ENCODE results near the gene DMD. TPM values are rescaled to one million over a fixed set of nuclear protein-coding genes. Genes with fewer than 3 reads are reported as not detected.

DMD gene
- total and polyA plus RNA-seq, 2 of the 8 experiments (the other 6 are each of a cell fraction or from before 2014, with no cell fraction given), result 4.8 to 7.4 TPM

GRCh38 chrX:32267796-32268195, 943.6 kb downstream of the DMD start:
- ChIA-PET CTCF (ENCODE audit: partially characterized antibody) (no interaction called here), POLR2A (ENCODE audit: partially characterized antibody) (no interaction called here)
- H3K18ac ChIP-seq (ENCODE audit: extremely low read depth, low read length), result no peak overlapping the region
- no peak overlapping the region for H4K8ac ChIP-seq (ENCODE audit: extremely low read depth, insufficient read depth, low read length)
- no peaks in the 10 kb centered on the region for H3K4me1 ChIP-seq (replicated peaks in 1 of 4; ENCODE audit: control insufficient read depth in 3 of 4, insufficient read depth in 4 of 4, low read length in 3 of 4)
- no peak overlapping the region for H2BK15ac ChIP-seq (ENCODE audit: low read length)
- H2AFZ ChIP-seq (ENCODE audit: low read length), result no peak overlapping the region
- no peaks in the 10 kb centered on the region for H3K79me2 ChIP-seq (ENCODE audit: control insufficient read depth in 1 of 2, insufficient read depth in 2 of 2, low read length in 2 of 2)
- H3K23me2 ChIP-seq (ENCODE audit: low read depth, low read length), result no peaks in the 10 kb centered on the region
- H3K79me1 ChIP-seq (ENCODE audit: low read depth, low read length), result no peaks in the 10 kb centered on the region
- H2BK120ac ChIP-seq (replicated peaks; ENCODE audit: low read depth, low read length), result no peak overlapping the region
- H3K4me3 ChIP-seq (ENCODE audit: extremely low read depth in 1 of 4, insufficient read depth in 2 of 4, low read depth in 3 of 4, low read length in 4 of 4), result no peak overlapping the region
- no peak overlapping the region for H4K5ac ChIP-seq (ENCODE audit: insufficient read length, low read depth, low read length)
- FAIRE-seq, result no peak
- no peak for DNase-seq (ENCODE audit: low read depth in 1 of 2, low spot score in 2 of 2)
- H3K36me3 ChIP-seq (ENCODE audit: control insufficient read depth in 2 of 4, insufficient read depth in 4 of 4, low read length in 3 of 4), result no peaks in the 10 kb centered on the region
- H4K91ac ChIP-seq (replicated peaks; ENCODE audit: insufficient read length, low read length), result no peak overlapping the region
- no peak overlapping the region for H3K4me2 ChIP-seq (ENCODE audit: insufficient read depth in 1 of 2, low read depth in 2 of 2, low read length in 2 of 2)
- no peak overlapping the region for H2BK5ac ChIP-seq (ENCODE audit: low read depth, low read length)
- peaks cover 7% of the 10 kb centered on the region in 2 experiments; a peak in 2 of 4 replicates for H3K9me3 ChIP-seq (ENCODE audit: insufficient read depth in 2 of 2, low read depth in 1 of 2, low read length in 1 of 2)
- H2AK5ac ChIP-seq (ENCODE audit: low read depth, low read length), result no peak overlapping the region
- no peak overlapping the region for H2BK20ac ChIP-seq (ENCODE audit: low read length)
- H3K4ac ChIP-seq (replicated peaks; ENCODE audit: insufficient read length, low read depth, low read length), result no peak overlapping the region
- no peak overlapping the region for H3K14ac ChIP-seq (ENCODE audit: insufficient read length)
- H3K27ac ChIP-seq (ENCODE audit: low read depth, low read length), result no peak overlapping the region
- no peak overlapping the region for H3K56ac ChIP-seq (replicated peaks; ENCODE audit: insufficient read length, low read depth, low read length)
- 100% methylated on average over 2 of the region's 2 CpGs; no CpG with 5 or more reads in 1 of the 2 experiments for WGBS, 2 experiments (ENCODE audit: extremely low coverage in 1 of 2, insufficient coverage in 1 of 2, insufficient read length in 1 of 2, insufficient replicate concordance in 2 of 2, low coverage in 1 of 2, low lambda C conversion rate in 2 of 2, missing lambda C conversion rate in 1 of 2)
- H3K27me3 ChIP-seq (replicated peaks in 1 of 4; ENCODE audit: control insufficient read depth in 3 of 4, extremely low read depth in 1 of 4, insufficient read depth in 3 of 4, low read length in 3 of 4), result no peaks in the 10 kb centered on the region
- no peak overlapping the region for H3K9ac ChIP-seq (replicated peaks in 1 of 4; ENCODE audit: extremely low read depth in 1 of 4, low read depth in 3 of 4, low read length in 3 of 4)
- no peak overlapping the region for H3K23ac ChIP-seq (ENCODE audit: insufficient read length)
- no peaks in the 10 kb centered on the region for H4K20me1 ChIP-seq (replicated peaks in 1 of 2; ENCODE audit: control insufficient read depth in 1 of 2, insufficient read depth in 2 of 2, low read length in 2 of 2)
- H2BK12ac ChIP-seq (ENCODE audit: low read depth, low read length), result no peak overlapping the region
- TF ChIP-seq YY1 (IDR thresholded peaks at IDR 0.05; ENCODE audit: low read depth, low read length) (no peak), ATF2 (IDR thresholded peaks at IDR 0.05; ENCODE audit: low read length) (no peak), GTF2F1 (IDR thresholded peaks at IDR 0.05; ENCODE audit: borderline replicate concordance, low read depth, low read length) (no peak), KDM1A (IDR thresholded peaks at IDR 0.05; ENCODE audit: borderline replicate concordance, low read length) (no peak), BRCA1 (IDR thresholded peaks at IDR 0.05; ENCODE audit: low read depth, low read length) (no peak), TAF1 (IDR thresholded peaks at IDR 0.05; ENCODE audit: low read depth, low read length) (no peak), E2F6 (IDR thresholded peaks at IDR 0.05) (no peak), SP2 (IDR thresholded peaks at IDR 0.05; ENCODE audit: low read length) (no peak), HDAC2 (IDR thresholded peaks at IDR 0.05; ENCODE audit: borderline replicate concordance in 1 of 2, low read depth in 2 of 2, low read length in 2 of 2) (no peak), EGR1 (IDR thresholded peaks at IDR 0.05; ENCODE audit: borderline replicate concordance, low read depth, low read length) (no peak), NANOG (IDR thresholded peaks at IDR 0.05; ENCODE audit: insufficient read depth, low read depth, low read length, poor library complexity, severe bottlenecking) (no peak), MAX (IDR thresholded peaks at IDR 0.05) (no peak)

All from H1 (cell line).